Renal cortical epithelial cell (primary cell): ENCODE measurements around the gene NBL1. TPM values are rescaled to one million over a fixed set of nuclear protein-coding genes. Genes with fewer than 3 reads are reported as not detected.

Experiments
- DNase-seq: peaks from one replicate; pipeline ENCODE4 v3.0.0-alpha.2; 2011; ENCODE audit warnings: low read depth
- total RNA-seq: library from RNA; depleted of rRNA; stranded (reverse); fragments of >200 nt; gene quantifications from 2 replicates; pipeline ENCODE4 v1.2.3, GENCODE V29; 2014

The NBL1 gene
- total RNA-seq, 1 donor from 2014 or later: 168 TPM

DNA sequence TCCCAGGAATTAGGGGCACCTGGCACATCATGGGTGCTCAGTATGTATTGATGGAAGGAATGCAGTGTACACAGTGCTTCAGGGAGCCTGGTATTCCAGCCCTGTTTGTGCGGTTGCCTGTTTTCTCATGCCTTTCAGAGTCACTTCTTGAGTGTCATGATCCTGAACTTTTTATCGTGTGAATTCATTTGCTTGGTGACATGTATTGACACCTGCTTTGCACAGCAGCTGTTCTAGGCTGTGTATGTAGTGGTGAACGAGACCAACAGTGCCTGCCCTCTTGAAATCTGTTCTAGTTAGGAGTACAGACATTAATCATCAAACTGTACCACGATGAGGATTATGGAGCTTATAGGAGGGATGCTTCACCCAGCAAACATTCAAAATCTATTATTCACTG is 26.7 kb downstream of the NBL1 start:
- no peak for DNase-seq

DNA sequence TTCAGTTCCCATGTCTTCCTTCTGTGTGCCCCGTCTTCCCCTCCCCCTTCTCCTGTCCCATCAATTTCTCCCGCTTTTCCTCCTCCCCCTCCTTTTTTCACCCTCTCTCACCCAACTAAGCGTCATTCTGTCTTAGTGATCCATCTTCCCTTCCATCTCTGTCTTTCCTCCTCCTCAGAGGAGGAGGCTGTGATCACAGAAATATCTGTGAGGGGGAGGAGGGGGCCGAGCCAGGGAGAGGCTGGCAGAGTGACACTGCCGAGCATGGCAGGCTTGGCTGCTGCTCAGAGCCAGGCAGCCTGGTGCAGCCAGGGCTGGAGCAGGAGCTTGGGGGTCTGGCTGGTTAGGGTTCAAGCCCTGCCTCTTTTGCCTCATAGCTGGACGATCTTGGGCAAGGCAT is 28.1 kb downstream of the NBL1 start:
- DNase-seq: no peak

DNA sequence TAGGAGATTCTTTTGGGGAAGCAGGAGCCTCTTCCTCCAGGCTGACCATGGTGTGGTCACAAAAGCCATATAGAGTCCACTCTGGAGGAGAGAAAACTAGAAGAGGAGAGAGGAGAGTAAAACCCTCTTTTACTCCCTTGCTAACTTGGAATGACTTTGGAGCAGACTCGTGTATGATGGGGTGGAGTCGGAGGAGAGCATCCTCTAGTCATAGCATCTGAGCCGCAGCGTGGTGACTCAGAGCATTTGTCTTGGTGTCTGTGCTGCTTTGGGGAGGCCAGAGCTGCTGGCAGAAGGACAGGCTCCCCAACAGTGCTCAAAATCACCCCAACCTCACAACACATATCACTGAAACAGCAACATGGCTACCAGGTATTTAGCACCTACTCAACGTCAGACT is 31.7 kb downstream of the NBL1 start:
- no peak for DNase-seq

DNA sequence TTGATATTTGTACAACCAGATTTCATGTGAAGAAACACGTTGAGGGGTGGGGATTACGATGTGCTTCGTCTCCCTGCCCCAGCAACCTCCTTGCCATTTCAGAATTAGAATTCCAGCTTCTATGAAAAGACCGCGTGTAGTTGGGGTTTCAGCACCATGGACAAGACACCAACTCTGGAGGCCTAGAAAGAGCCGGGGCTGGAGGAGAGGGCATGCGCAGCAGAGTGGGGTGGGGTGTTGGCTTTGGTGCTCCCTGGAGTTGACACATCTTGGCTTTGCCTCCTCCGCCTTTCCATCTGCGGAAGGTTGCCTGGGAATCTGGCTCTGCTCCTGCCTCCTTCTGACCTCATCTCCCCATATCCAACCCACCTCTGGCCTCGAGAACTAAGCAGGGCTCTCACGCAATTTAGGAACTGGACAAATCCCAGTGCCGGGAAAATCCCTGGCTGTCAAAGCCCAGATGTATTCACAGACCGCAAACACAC is 32.4 kb downstream of the NBL1 start:
- peak; percentile 36 for DNase-seq

DNA sequence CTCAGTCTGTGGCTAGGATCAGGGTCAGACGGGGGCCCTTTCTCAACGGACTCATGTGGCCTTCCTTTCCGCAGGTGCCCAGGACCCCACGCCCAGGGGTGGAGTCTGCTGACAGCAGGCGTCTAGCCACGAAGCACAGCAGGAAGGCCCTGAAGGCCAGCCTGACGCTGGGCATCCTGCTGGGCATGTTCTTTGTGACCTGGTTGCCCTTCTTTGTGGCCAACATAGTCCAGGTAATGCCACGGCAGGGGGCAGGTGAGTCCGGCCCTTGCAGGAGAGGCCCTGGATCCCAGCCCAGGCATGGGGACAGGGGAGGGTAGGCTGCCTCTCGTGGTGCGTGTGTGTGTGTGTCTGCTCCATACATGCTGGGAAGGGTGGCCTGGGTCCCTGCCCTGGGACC is 34.4 kb downstream of the NBL1 start:
- no peak for DNase-seq

DNA sequence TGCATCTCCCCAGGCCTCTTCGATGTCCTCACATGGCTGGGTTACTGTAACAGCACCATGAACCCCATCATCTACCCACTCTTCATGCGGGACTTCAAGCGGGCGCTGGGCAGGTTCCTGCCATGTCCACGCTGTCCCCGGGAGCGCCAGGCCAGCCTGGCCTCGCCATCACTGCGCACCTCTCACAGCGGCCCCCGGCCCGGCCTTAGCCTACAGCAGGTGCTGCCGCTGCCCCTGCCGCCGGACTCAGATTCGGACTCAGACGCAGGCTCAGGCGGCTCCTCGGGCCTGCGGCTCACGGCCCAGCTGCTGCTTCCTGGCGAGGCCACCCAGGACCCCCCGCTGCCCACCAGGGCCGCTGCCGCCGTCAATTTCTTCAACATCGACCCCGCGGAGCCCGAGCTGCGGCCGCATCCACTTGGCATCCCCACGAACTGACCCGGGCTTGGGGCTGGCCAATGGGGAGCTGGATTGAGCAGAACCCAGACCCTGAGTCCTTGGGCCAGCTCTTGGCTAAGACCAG is 34.9 kb downstream of the NBL1 start:
- no peak for DNase-seq

DNA sequence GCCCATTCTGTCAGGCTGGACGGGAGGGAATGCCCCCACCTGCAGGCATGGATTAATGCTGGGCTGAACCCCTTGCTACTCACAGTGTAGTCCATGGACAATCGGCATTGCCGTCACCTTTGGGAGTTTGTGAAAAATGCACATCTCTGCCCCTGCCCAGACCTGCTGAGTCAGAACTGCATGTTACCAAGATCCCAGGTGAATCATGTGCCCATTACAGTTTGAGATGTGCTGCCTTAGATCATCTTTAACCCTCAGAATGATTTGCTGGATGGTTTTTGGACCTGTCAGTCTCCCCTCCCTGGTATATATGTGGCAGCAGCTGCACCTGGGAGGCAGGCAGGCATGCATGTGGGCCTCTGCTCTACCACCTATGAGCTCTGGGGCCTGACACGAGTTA is 35.6 kb downstream of the NBL1 start:
- no peak for DNase-seq

DNA sequence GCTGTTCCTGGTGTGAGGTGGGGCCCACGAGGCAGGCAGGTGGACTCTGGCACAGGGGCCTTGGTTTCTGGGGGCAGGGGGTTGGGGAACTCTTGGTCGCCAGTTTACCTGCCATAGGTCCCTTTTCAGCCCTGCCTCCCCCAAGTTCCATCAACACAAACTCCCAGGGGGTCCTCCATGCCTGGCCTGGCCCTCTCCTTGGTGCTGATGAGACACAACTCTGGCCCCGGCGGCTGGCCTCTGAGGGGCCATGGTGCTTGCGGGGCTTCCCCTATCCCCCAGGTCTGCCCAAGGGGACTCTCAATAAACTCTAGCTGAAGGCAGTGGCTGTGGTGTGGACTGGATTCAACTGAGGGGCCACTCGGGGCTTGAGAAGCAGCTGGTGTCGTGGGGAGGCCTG is 36.5 kb downstream of the NBL1 start:
- no peak for DNase-seq

DNA sequence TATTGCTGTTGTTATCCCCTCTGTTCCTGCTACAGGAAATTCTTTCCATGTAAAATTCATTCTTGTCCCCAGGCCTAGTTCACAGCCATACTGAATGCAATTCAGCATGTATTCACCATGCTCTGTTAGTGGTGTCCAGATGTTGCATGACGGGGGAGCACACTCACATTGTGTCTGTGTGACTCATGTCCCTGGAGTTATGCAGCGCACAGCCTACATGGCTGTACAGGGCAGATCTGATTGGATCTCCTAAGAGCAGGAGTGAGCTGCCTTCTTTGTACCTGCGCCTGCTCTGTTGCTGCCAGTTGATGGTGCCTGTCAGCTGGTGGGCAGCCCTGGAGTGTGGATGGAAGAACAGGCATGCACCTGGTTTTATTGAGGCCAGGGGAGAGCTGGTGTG is 38.1 kb downstream of the NBL1 start:
- DNase-seq: peak; percentile 21

DNA sequence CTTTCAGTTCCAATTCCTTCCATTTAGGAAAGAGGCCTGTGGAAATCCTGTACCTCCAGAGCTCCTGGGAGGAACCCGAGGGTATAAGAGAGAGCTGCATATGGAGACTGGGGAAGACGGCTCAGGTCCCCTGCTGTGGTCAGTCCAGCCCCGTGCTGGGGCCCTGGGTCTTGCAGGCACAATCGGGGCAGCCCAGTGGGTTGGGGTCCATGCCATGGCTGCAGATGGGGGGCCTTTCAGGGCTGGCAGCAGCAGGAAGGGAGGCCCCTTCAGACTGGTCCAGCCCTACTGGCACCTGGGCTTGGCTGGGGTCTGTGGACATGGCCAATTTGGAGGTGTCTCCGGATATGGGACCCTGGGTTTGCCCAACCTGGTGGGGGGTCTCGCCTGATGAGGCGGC is 38.8 kb downstream of the NBL1 start:
- DNase-seq: no peak

DNA sequence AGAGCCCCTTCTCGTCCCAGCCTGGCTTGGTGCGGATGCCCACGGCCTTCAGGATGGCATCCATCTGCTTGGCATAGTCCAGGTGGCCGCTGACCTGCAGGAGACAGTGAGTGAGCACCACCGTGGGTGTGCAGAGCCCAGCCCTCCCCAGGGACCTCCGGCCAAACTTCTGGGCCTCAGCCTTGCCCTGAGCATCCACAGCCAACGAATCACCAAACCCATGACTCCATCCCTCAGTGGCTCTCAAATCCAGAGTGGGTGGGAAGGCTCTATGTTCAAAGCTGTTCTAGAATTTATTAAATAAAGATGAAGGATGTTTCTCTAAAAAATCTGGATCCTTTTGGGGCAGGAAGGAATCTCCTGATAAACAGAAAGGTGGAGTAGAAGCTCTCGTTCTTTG is 39.2 kb downstream of the NBL1 start:
- DNase-seq: no peak

DNA sequence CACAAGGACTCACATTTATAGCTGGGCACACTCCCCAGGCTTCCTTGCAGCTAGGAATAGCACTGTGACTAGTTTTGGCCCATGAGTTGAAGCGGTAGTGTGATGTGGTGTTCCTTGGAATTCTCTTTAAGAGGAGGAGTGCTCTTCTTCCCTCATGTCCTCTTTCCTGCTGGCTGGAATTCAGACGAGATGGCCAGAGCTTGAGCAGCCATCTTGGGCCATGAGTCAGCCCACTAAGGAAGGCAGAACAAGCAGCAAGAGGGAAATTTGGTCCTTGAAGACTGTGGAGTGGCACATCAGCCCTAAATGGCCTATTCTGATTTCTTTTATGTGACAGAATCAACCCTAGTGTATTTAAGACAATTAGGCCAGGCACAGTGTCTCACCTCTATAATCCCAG is 40.6 kb downstream of the NBL1 start:
- no peak for DNase-seq

DNA sequence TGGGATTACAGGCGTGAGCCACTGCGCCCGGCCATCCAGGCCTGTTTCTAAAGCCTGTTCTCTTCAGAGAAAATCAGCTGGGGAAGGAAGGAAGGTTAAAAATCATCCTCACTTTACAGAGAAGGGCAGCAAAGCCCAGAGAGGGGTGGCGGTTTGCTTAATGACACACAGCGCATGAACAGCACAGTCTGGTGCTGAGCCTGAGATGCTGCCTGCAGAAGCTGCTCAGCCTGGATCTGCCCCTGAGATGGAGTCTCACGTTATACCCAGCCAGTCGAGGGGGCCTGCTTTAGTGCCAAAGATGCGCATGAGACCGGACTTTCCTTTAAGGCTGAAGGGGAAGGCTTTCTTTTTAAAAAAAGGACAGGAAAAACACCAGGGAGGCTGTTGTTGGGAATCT is 41.9 kb downstream of the NBL1 start:
- no peak for DNase-seq

DNA sequence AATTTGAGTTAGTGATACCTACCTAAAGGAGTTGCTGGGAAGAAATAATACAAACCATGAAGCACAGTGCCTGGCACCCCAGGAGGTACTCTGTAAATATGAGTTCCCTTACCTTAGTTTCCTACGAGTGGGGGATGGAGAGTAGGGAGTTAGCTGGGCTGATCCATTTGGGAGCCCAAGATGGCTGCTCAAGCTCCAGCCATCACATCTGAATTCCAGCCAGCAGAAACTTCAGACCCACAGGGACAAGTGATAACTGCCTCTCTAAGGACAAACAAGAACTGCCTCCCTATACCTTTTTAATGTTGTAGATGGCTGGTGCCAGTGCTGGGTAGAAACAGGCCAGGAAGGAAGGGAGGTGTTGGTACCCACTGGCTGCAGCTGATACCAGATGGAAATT is 43.3 kb downstream of the NBL1 start:
- no peak for DNase-seq

DNA sequence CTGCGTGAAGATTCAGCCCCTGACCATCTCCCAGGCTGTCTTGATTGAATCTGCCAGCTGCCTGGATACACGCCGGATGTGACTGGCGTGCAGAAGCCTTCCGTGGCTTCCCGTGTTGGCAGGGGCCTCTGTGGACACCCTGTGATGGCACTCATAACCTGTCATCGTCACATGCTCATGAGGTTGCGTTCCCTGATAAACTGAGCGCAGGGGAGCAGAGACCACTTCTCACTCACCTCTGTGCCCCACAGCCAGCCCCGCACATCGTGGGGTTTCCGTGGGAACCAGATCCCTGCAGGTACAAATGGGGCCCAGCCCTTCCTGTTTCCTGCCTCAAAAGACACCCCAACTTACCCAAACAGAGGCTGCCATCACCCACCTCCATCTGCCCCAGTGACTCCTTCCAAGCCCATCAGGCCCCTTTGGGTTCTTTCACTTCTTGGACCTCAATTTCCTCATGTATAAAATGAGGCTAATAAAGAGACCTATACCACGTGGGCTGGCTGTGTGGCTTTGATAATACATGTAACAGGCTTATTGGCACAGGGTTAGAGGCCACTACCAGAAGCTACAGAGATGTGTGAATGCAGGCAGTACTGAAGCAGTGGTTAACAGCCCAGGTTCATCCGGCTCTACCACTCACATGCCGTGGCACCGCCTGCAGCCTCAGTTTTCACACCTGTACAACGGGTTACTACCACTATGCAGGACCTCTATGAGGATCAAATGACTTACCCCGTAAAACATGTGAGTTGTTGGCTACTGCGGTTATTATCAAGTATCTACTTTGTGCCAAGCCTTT is 44.1 kb downstream of the NBL1 start:
- DNase-seq: no peak

DNA sequence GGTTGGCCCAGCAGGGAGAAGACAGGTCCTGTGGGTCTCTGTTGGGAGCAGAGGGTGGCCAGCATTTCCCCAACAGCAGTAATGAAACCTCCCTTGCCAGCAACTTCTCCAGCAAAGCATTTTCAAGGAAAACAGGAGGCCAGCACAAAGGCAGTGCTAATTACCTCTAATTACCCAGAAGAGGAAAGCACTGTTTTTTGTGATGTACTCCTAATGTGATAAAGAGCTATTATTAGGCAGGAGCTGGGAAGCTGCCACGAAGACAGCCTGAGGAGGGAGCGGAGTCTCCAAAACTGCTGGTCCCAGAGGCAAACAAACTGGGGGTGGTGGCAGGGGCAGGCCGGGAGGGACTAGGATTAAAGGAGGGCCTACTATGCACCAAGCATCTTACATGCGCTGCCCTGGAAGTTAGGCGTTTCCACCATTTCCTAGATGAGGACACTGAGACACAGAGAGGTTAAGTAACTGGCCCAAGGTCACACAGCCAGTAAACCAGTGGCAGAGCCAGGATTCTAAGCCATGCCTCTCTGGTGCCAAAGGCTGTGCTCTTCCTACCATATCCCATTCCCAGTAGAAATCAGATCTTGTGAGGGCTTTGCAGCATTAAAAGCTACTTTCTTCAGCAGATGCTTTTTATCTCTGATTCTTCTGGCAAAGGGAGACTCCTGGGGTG is 45.1 kb downstream of the NBL1 start:
- DNase-seq: no peak

DNA sequence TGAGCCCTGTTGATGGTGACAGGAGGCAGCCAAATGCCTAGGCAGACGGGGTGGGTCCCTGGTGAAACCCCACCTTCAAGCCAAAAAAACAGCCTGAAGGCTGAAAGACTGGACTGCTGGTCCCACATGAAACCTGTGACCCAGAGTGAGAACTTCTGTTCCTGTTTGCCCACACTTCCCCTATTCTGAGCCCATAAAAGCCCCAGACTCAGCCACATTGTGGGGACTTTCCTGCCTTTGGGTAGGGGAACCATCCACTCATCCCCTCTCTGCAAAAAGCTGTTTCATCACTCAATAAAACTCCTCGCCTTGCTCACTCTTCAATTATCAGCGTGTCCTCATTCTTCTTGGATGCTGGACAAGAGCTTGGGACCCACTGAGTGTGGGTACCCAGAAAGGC is 45.7 kb downstream of the NBL1 start:
- no peak for DNase-seq

DNA sequence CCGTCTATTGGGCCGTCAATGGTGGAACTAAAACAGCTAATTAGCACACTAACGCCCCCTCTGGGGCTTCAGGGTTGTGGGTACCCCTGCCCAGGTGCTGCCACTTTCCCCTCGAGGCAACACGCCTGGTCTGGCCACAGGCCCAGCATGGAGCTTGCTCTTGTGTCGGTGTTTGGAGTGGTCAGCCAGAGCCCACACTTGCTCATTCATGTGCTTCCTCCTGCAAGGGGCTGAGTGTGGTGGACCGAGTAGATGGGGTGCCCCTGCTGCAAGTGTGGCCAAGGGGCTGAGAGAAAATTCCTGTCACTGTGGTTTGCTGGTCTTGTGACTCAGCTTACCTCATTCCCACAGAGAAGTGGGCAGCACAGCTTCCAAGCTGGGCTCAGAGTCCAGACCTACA is 46.2 kb downstream of the NBL1 start:
- no peak for DNase-seq

DNA sequence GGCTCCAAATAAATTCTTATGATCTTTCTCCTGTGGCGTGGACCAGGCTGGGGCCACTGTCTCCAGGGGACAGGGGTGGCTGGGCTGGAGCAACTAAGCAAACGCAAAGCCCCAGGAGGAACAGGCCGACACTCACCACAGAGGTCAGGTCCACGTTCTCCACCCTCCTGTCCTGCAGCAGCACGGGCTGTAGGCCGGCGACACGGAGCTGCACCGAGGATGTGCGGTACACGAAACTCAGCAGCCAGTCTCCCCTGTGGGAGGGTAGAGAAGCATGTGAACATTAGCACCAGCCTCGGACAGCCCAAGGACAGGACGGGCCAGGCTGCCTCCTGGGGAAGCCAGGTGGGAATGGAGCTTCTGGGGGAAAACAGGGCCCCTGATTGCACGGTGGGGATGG is 50.2 kb downstream of the NBL1 start:
- no peak for DNase-seq

DNA sequence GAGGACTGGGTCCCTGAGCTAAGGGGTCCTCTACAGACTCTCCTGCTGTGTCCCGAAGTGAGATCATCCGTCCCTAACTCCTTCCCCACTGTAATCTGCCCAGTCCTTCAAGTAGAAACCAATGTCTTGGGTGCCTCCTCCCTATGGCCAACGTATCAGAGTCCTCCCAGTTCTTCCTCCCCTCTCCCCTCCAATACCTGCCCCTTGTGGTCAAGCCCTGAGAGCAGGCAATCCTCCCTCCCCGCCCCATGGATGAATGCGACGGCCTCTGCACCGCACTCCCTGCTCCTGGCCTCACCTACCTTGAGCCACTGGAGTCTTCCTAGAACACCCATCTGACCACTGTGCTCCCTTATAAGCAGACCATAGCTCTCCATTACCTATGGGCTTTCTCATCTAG is 51.7 kb downstream of the NBL1 start:
- DNase-seq: no peak

DNA sequence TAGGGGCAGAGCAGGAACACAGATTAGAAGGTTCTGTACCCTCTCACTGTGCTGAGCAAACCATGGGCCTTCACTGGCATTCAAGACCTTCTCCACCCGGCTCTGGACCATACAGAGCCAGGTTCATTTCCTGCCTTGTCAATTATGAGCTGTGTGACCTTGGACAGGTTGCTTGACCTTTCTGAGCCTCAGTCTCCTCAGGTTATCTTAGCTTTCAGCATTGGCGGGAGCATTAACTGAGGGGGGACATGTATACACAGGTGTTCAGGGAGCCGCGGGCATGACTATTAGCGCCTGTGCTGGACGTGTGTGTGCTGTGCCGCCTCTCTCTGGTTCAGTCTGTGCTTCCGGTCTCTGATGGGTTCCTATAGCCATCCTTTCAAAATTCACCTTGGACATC is 52.7 kb downstream of the NBL1 start:
- no peak for DNase-seq

DNA sequence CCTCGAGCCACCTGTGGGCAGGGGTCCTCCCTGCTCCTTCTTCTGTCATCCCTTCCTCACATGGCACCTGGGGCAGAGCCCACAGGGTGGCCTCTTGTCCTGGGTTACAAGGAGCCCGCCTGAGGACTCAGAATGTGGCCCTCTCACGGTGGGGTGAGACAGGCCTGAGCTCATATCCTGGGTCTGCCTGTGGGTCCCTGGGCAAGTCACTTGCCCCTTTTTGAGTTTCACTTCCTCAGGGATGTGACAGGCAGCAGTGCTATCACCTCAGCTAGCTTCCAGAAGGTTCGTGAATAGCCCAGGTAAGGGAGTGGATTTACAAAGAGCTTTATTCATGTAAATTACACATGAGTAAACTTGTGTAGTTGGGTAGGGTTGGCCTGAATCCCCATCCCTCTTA is 54.1 kb downstream of the NBL1 start:
- no peak for DNase-seq

DNA sequence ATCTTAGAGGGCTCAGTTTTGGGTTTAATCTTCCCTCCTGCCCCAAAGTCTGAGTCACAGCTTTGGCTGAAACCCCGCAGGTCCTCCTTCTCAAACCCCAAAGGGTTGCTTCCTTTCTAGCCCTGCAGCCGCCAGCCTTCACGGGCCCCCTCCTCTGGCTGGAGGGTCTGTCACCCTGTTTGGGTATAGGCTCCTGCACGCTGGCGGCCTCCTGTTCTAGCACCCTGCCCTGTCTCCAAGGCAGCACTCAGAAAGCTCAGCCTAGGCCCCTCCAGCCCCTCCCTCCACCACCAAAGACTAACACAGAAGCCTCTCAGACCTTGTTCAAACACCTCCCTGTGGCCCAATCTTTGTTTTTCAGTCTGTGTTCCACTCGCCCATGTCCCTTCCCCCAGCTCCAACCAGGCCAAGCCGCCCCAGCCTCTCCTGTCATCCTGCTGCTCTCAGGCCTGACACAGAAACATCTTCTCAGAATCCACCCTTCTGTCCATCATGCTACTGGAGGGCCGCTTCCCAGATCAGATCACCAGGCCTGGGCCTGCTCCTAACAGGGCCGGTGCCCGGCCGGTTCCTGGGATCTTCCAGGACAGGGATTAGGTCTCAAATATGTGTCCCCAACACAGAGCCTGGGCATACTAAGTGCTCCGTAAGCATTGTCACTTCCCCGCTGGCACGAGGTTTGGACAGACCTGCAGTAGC is 56.1 kb downstream of the NBL1 start:
- DNase-seq: no peak
